ENCODE measurements around the gene DHRS4.
"Not testable (repeated sequence)": the region's sequence is repeated elsewhere in the genome, so short reads cannot be mapped to it uniquely, and the experiment has no call there.

Gene DHRS4

GRCh38 chr14:23941669-23942068 is 11.9 kb upstream of the DHRS4 start:
- no peak for DNase-seq

DNA sequence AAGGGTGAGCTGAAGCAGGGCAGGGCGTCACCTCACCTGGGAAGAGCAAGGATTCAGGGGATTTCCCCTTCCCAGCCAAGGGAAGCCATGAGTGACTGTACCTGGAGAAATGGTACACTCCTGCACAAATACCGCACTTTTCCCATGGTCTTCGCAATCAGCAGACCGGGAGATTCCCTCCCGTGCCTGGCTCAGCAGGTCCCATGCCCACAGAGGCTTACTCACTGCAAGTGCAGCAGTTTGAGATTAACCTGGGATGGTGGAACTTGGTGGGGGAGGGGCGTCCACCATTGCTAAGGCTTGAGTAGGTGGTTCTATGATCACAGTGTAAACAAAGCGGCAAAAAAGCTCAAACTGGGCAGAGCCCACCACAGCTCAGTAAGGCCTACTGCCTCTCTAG is 11.0 kb upstream of the DHRS4 start:
- no peak for DNase-seq

- not testable (repeated sequence) for DNase-seq
These were observed 4.5 kb upstream of the DHRS4 start for GRCh38 chr14:23949069-23949468.

- no peak for DNase-seq
These were observed 3.0 kb upstream of the DHRS4 start for GRCh38 chr14:23950411-23951135.

- DNase-seq: not testable (repeated sequence)
These were observed 2.5 kb upstream of the DHRS4 start for GRCh38 chr14:23951136-23951466.

GRCh38 chr14:23951590-23952201 is 1.9 kb upstream of the DHRS4 start:
- no peak for DNase-seq

DNA sequence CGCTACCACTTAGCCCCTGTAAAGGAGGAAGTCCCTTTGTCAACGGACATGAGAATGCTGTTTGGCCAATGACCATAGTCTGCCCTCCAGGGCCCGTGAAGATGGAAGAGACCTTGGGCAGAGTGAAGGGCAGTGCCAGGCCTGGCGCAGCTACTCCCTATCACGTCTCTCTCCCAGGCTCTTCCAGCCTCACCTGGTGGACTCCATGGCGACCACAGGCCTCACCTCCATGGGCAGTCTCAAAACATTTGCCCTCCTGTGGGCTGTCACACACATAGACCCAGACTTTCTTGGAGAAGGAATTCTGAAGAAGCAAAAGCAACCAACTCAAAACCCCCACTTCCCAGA is 480 bp upstream of the DHRS4 start:
- not testable (repeated sequence) for DNase-seq

GRCh38 chr14:23954279-23954614 is 677 bp downstream of the DHRS4 start:
- not testable (repeated sequence) for DNase-seq

- DNase-seq: not testable (repeated sequence)
These were observed 1.4 kb downstream of the DHRS4 start for GRCh38 chr14:23954965-23955364.

GRCh38 chr14:23955811-23956210 is 2.2 kb downstream of the DHRS4 start:
- DNase-seq: not testable (repeated sequence)

GRCh38 chr14:23957913-23958569 is 4.5 kb downstream of the DHRS4 start:
- DNase-seq: not testable (repeated sequence)

- DNase-seq: not testable (repeated sequence)
These were observed 7.3 kb downstream of the DHRS4 start for GRCh38 chr14:23960899-23961298.

- DNase-seq: not testable (repeated sequence)
These were observed 8.1 kb downstream of the DHRS4 start for GRCh38 chr14:23961704-23962103.

- not testable (repeated sequence) for DNase-seq
These were observed 15.5 kb downstream of the DHRS4 start for GRCh38 chr14:23969130-23969480.

GRCh38 chr14:23969481-23970282 is 16.1 kb downstream of the DHRS4 start:
- DNase-seq: not testable (repeated sequence)

DNA sequence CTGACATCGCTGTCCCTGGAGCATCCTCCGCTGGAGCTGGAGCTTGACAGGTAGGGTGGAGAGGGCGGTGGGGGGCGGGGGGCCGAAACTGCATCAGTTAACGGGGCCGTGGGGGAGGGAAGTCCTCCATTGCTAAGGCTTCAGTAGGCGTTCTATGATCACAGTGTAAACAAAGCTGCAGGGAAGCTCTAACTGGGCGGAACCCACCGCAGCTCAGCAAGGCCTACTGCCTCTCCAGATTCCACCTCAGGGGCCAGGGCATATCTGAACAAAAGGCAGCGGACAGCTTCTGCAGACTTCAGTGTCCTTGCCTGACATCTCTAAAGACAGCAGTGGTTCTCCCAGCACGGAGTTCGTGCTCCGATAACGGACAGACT is 16.7 kb downstream of the DHRS4 start:
- not testable (repeated sequence) for DNase-seq

GRCh38 chr14:23973178-23973577 is 19.6 kb downstream of the DHRS4 start:
- DNase-seq: not testable (repeated sequence)

DNA sequence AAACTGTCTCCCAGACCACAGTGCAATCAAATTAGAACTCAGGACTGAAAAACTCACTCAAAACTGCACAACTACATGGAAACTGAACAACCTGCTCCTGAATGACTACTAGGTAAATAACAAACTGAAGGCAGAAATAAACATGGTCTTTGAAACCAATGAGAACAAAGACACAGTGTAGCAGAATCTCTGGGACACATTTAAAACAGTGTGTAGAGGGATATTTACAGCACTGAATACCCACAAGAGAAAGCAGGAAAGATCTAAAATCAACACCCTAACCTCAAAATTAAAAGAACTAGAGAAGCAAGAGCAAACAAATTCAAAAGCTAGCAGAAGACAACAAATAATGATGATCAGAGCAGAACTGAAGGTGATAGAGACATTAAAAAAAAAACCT is 20.5 kb downstream of the DHRS4 start:
- DNase-seq: not testable (repeated sequence)

GRCh38 chr14:23977208-23977607 is 23.6 kb downstream of the DHRS4 start:
- DNase-seq: not testable (repeated sequence)

- DNase-seq: not testable (repeated sequence)
These were observed 28.6 kb downstream of the DHRS4 start for GRCh38 chr14:23981951-23982813.

- no peak for DNase-seq
These were observed 31.5 kb downstream of the DHRS4 start for GRCh38 chr14:23984891-23985602.

DNA sequence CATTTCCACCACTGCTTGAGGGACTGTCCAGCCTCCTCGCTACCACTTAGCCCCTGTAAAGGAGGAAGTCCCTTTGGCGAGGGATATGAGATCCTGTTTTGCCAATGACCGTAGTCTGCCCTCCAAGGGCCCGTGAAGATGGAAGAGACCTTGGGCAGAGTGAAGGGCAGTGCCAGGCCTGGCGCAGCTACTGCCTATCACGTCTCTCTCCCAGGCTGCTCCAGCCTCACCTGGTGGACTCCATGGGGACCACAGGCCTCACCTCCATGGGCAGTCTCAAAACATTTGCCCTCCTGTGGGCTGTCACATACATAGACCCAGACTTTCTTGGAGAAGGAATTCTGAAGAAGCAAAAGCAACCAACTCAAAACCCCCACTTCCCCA is 34.6 kb downstream of the DHRS4 start:
- not testable (repeated sequence) for DNase-seq
